ENCODE data around the gene CLCNKA. TPM values are rescaled to one million over a fixed set of nuclear protein-coding genes. Genes with fewer than 3 reads are reported as not detected.
"Not testable (repeated sequence)": the region's sequence is repeated elsewhere in the genome, so short reads cannot be mapped to it uniquely, and the experiment has no call there.

Gene CLCNKA
- total and polyA plus RNA-seq, 4 donors, result not detected

GRCh38 chr1:15997637-15998280 is 24.1 kb upstream of the CLCNKA start:
- Histone ChIP-seq H3K36me3 (ENCODE audit: control insufficient read depth in 4 of 4, insufficient read depth in 3 of 4, low read depth in 1 of 4, low read length in 3 of 4) (no peaks in the 10 kb centered on the region), H3K4me3 (ENCODE audit: low read depth in 1 of 3, low read length in 3 of 3) (no peak overlapping the region), H3K4me1 (ENCODE audit: control insufficient read depth in 4 of 4, insufficient read depth in 4 of 4, low read length in 3 of 4) (no peaks in the 10 kb centered on the region), H3K27ac (ENCODE audit: low read depth in 1 of 2, low read length in 2 of 2) (no peak overlapping the region), H3K9ac (ENCODE audit: low read depth in 1 of 2, low read length in 2 of 2) (no peak overlapping the region), H3K27me3 (ENCODE audit: control insufficient read depth in 4 of 4, insufficient read depth in 4 of 4, low read length in 3 of 4) (no peaks in the 10 kb centered on the region), H3K9me3 (ENCODE audit: control insufficient read depth in 4 of 4, low read length in 3 of 4) (no peaks in the 10 kb centered on the region)
- no peak for DNase-seq (ENCODE audit: low spot score)
- TF ChIP-seq RXRA (IDR thresholded peaks at IDR 0.05) (no peak), HNF4A (conservative IDR thresholded peaks at IDR 0.05) (no peak), SP1 (IDR thresholded peaks at IDR 0.05) (no peak), GABPA (IDR thresholded peaks at IDR 0.05 in 1 of 2, conservative IDR thresholded peaks at IDR 0.05 in 1 of 2) (no peak), ZBTB33 (IDR thresholded peaks at IDR 0.05) (no peak), JUND (IDR thresholded peaks at IDR 0.05) (no peak), HNF4G (IDR thresholded peaks at IDR 0.05) (no peak), RAD21 (IDR thresholded peaks at IDR 0.05) (no peak), FOXA1 (IDR thresholded peaks at IDR 0.05) (no peak), TAF1 (conservative IDR thresholded peaks at IDR 0.05) (no peak), FOXA2 (IDR thresholded peaks at IDR 0.05) (no peak)
- TF ChIP-seq, protein P1, sequence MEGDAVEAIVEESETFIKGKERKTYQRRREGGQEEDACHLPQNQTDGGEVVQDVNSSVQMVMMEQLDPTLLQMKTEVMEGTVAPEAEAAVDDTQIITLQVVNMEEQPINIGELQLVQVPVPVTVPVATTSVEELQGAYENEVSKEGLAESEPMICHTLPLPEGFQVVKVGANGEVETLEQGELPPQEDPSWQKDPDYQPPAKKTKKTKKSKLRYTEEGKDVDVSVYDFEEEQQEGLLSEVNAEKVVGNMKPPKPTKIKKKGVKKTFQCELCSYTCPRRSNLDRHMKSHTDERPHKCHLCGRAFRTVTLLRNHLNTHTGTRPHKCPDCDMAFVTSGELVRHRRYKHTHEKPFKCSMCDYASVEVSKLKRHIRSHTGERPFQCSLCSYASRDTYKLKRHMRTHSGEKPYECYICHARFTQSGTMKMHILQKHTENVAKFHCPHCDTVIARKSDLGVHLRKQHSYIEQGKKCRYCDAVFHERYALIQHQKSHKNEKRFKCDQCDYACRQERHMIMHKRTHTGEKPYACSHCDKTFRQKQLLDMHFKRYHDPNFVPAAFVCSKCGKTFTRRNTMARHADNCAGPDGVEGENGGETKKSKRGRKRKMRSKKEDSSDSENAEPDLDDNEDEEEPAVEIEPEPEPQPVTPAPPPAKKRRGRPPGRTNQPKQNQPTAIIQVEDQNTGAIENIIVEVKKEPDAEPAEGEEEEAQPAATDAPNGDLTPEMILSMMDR (IDR thresholded peaks at IDR 0.05; ENCODE audit: low read depth, low read length, missing input control), result no peak
- TF ChIP-seq, protein P2, sequence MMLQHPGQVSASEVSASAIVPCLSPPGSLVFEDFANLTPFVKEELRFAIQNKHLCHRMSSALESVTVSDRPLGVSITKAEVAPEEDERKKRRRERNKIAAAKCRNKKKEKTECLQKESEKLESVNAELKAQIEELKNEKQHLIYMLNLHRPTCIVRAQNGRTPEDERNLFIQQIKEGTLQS (IDR thresholded peaks at IDR 0.05), result no peak
- TF ChIP-seq, protein P3, sequence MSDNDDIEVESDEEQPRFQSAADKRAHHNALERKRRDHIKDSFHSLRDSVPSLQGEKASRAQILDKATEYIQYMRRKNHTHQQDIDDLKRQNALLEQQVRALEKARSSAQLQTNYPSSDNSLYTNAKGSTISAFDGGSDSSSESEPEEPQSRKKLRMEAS (IDR thresholded peaks at IDR 0.05), result no peak
- WGBS, result 95% methylated on average over 9 of the region's 9 CpGs

DNA sequence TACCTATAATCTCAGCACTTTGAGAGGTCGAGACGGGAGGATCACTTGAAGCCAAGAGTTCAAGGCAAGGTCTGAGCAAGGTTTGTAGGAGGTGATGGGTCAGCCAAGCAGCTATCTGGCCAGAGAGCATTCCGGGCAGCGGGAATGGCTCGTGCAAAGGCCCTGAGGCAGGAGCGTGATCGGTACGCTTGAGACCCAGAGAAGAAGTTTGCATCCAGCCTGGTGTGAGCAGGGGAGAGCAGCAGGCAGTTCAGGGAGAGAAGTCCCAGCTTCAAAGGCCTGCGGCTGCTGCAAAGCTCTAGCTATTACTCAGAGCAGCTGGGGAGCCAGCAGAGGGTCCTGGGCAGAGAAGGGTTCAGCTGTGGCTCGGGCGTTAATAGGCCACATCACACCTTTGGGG is 22.9 kb upstream of the CLCNKA start:
- no peak overlapping the region for H3K4me3 ChIP-seq (ENCODE audit: low read depth in 1 of 3, low read length in 3 of 3)
- H3K4me1 ChIP-seq (ENCODE audit: control insufficient read depth in 4 of 4, insufficient read depth in 4 of 4, low read length in 3 of 4), result peaks cover 0 to 3% (median 1%) of the 10 kb centered on the region in 4 donors
- H3K9ac ChIP-seq (ENCODE audit: low read depth in 1 of 2, low read length in 2 of 2), result no peak overlapping the region
- DNase-seq (ENCODE audit: low spot score), result no peak
- no peak overlapping the region for H3K27ac ChIP-seq (ENCODE audit: low read depth in 1 of 2, low read length in 2 of 2)
- H3K36me3 ChIP-seq (ENCODE audit: control insufficient read depth in 4 of 4, insufficient read depth in 3 of 4, low read depth in 1 of 4, low read length in 3 of 4), result no peaks in the 10 kb centered on the region
- TF ChIP-seq RAD21 (IDR thresholded peaks at IDR 0.05) (no peak), NR2F2 (IDR thresholded peaks at IDR 0.05) (no peak), HNF4A (conservative IDR thresholded peaks at IDR 0.05) (no peak), FOXA1 (IDR thresholded peaks at IDR 0.05) (no peak), GABPA (IDR thresholded peaks at IDR 0.05 in 1 of 2, conservative IDR thresholded peaks at IDR 0.05 in 1 of 2) (no peak), SP1 (IDR thresholded peaks at IDR 0.05) (no peak), TAF1 (conservative IDR thresholded peaks at IDR 0.05) (no peak)
- TF ChIP-seq, protein P3 (IDR thresholded peaks at IDR 0.05), result no peak
- TF ChIP-seq, protein P2 (IDR thresholded peaks at IDR 0.05), result no peak
- TF ChIP-seq, protein P4, sequence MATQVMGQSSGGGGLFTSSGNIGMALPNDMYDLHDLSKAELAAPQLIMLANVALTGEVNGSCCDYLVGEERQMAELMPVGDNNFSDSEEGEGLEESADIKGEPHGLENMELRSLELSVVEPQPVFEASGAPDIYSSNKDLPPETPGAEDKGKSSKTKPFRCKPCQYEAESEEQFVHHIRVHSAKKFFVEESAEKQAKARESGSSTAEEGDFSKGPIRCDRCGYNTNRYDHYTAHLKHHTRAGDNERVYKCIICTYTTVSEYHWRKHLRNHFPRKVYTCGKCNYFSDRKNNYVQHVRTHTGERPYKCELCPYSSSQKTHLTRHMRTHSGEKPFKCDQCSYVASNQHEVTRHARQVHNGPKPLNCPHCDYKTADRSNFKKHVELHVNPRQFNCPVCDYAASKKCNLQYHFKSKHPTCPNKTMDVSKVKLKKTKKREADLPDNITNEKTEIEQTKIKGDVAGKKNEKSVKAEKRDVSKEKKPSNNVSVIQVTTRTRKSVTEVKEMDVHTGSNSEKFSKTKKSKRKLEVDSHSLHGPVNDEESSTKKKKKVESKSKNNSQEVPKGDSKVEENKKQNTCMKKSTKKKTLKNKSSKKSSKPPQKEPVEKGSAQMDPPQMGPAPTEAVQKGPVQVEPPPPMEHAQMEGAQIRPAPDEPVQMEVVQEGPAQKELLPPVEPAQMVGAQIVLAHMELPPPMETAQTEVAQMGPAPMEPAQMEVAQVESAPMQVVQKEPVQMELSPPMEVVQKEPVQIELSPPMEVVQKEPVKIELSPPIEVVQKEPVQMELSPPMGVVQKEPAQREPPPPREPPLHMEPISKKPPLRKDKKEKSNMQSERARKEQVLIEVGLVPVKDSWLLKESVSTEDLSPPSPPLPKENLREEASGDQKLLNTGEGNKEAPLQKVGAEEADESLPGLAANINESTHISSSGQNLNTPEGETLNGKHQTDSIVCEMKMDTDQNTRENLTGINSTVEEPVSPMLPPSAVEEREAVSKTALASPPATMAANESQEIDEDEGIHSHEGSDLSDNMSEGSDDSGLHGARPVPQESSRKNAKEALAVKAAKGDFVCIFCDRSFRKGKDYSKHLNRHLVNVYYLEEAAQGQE (IDR thresholded peaks at IDR 0.05), result no peak
- H3K27me3 ChIP-seq (ENCODE audit: control insufficient read depth in 4 of 4, insufficient read depth in 4 of 4, low read length in 3 of 4), result no peaks in the 10 kb centered on the region
- 97% methylated on average over 11 of the region's 11 CpGs for WGBS
- no peaks in the 10 kb centered on the region for H3K9me3 ChIP-seq (ENCODE audit: control insufficient read depth in 4 of 4, low read length in 3 of 4)

DNA sequence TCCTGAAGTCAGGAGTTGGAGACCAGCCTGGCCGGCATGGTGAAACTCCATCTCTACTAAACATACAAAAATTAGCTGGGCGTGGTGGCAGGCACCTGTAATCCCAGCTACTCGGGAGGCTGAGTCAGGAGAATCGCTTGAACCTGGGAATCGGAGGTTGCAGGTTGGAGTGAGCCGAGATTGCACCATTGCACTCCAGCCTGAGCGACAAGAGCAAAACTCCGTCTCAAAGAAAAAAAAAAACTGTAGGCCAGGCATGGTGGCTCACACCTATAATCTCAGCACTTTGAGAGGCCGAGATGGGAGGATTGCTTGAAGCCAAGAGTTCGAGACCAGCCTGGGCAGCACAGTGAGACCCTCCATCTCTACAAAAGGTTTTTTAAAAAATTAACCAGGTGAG is 20.6 kb upstream of the CLCNKA start:
- not testable (repeated sequence) for H3K4me1 ChIP-seq (ENCODE audit: control insufficient read depth in 4 of 4, insufficient read depth in 4 of 4, low read length in 3 of 4); H3K9me3 ChIP-seq (ENCODE audit: control insufficient read depth in 4 of 4, low read length in 3 of 4); H3K36me3 ChIP-seq (ENCODE audit: control insufficient read depth in 4 of 4, insufficient read depth in 3 of 4, low read depth in 1 of 4, low read length in 3 of 4); DNase-seq (ENCODE audit: low spot score); H3K4me3 ChIP-seq (ENCODE audit: low read depth in 1 of 3, low read length in 3 of 3); H3K9ac ChIP-seq (ENCODE audit: low read depth in 1 of 2, low read length in 2 of 2); H3K27me3 ChIP-seq (ENCODE audit: control insufficient read depth in 4 of 4, insufficient read depth in 4 of 4, low read length in 3 of 4); H3K27ac ChIP-seq (ENCODE audit: low read depth in 1 of 2, low read length in 2 of 2)
- 85% methylated on average over 10 of the region's 10 CpGs for WGBS
